HFFc6 (cell line): Measurements from ENCODE around the gene ZNF33B. TPM values are rescaled to one million over a fixed set of nuclear protein-coding genes. Genes with fewer than 3 reads are reported as not detected.
A peak's percentile ranks its signal among the peaks of the same experiment; 100 is the strongest.

Source experiments
- DNase-seq: peaks from one replicate; pipeline ENCODE4 v3.0.0-alpha.2; 2018
- H3K27ac Mint-ChIP-seq: 2 replicates; pipeline ENCODE4 v1.8.0; 2020; ENCODE audit warnings: mild to moderate bottlenecking, mixed read lengths
- H3K27me3 Mint-ChIP-seq: 2 replicates; pipeline ENCODE4 v1.8.0; 2021; ENCODE audit warnings: mild to moderate bottlenecking, moderate library complexity, mixed read lengths; ENCODE audit not compliant: insufficient read depth
- H3K36me3 Mint-ChIP-seq: 2 replicates; pipeline ENCODE4 v1.8.0; 2021; ENCODE audit warnings: low read depth, mixed read lengths
- H3K4me1 Mint-ChIP-seq: 2 replicates; pipeline ENCODE4 v1.8.0; 2020; ENCODE audit warnings: low read depth, mixed read lengths
- H3K4me3 Mint-ChIP-seq: 2 replicates; pipeline ENCODE4 v1.8.0; 2020; ENCODE audit warnings: mild to moderate bottlenecking, moderate library complexity, mixed read lengths
- H3K9me3 Mint-ChIP-seq: 2 replicates; pipeline ENCODE4 v1.8.0; 2020; ENCODE audit warnings: mild to moderate bottlenecking, mixed read lengths
- total RNA-seq, 6 experiments: library from RNA; stranded (reverse); fragmentation: NEBNext Ultra II Directional; extraction: Animal tissue kit (Norgen Biotek cat#: 25700); gene quantifications; 2 replicates in 1 of 6; 3 replicates in 5 of 6; pipeline ENCODE4 v1.2.3, GENCODE V29; 2021
- TF ChIP-seq, protein P1 (sequence below): fragments of 200-600 bp; sonication (generic); IDR thresholded peaks from 2 replicates; pipeline ENCODE4 v1.5.0; 2021; ENCODE audit warnings: antibody characterized with exemption, mild to moderate bottlenecking

Gene ZNF33B
- total RNA-seq, 6 experiments from 2014 or later = 6.7 to 10.1 (median 8.5) TPM

DNA sequence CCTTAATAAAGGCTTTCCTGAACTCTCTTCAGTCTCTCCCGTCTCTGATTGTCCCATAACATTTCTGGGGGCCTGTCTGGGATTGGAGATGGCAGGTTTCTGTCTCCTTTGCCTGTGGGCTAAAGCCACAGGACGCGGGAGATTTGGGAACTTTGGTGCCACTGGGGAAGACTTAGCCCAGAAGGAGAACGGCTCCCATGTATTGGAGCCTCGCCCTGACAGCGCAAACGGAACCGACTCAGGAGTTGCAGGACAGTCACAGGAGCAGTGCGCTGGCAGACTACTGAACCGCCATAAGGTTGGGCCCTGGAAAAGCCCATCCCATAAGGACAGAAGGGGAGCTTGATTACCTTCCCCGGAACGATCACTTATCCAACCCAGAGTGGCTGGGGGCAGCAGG lies 7.1 kb upstream of the ZNF33B start:
- H3K27ac Mint-ChIP-seq = no peak overlapping the region
- DNase-seq = no peak
- H3K36me3 Mint-ChIP-seq = no peaks in the 10 kb centered on the region
- TF ChIP-seq, protein P1, sequence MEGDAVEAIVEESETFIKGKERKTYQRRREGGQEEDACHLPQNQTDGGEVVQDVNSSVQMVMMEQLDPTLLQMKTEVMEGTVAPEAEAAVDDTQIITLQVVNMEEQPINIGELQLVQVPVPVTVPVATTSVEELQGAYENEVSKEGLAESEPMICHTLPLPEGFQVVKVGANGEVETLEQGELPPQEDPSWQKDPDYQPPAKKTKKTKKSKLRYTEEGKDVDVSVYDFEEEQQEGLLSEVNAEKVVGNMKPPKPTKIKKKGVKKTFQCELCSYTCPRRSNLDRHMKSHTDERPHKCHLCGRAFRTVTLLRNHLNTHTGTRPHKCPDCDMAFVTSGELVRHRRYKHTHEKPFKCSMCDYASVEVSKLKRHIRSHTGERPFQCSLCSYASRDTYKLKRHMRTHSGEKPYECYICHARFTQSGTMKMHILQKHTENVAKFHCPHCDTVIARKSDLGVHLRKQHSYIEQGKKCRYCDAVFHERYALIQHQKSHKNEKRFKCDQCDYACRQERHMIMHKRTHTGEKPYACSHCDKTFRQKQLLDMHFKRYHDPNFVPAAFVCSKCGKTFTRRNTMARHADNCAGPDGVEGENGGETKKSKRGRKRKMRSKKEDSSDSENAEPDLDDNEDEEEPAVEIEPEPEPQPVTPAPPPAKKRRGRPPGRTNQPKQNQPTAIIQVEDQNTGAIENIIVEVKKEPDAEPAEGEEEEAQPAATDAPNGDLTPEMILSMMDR = no peak
- H3K4me3 Mint-ChIP-seq = no peak overlapping the region
- H3K27me3 Mint-ChIP-seq = peaks cover 9% of the 10 kb centered on the region
- no peaks in the 10 kb centered on the region for H3K9me3 Mint-ChIP-seq
- no peaks in the 10 kb centered on the region for H3K4me1 Mint-ChIP-seq

DNA sequence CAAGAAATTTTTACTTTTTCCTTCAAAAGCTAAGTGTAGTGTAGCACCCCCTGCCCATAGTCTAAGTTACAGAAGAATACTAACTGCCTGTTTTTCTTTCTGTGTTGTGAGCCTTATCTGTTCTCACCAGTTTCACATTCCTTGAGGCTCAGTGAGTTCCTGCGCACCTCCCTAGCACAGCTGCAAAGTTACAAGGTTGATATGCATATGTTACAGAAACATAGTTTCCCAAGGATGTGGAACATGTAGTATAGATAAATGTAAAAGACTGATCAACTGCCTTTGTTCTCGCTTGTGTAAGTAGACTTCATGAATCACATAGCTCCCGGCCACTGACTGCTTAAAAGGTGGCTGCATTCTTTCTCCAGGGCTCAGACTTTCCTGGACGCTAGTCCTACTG lies 6.7 kb upstream of the ZNF33B start:
- DNase-seq = no peak
- Mint-ChIP-seq H3K9me3 (no peaks in the 10 kb centered on the region), H3K4me3 (no peak overlapping the region), H3K36me3 (no peaks in the 10 kb centered on the region), H3K27ac (no peak overlapping the region), H3K27me3 (peaks cover 9% of the 10 kb centered on the region), H3K4me1 (no peaks in the 10 kb centered on the region)
- TF ChIP-seq, protein P1 = no peak

DNA sequence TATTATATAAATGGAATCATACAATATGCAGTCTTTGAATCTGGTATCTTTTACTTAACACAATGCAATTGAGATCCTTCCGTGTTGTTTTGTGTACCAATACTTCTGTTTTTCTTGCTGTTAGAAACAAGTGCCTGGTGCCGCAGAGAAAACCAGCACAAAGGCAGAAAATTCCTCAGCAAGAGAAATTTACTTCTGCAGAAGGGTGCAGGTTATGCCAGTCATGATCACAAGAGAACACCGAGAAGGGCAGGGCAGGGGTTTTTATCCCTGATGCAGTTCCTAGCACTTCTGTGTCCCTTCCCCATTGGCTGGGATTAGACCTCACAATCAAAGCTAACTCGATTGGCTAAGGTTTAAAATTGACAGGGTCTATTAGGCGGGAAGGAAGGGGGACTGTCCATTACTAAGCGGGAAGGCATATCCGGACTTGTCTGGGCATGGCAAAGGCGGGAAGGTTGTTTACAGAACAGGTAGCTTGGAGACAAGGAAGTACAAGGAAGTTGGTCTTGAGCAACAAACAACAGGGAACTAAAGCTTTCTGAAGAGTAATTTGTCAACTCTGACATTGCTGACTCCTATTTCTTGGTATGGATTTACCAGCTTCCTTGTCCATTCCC lies 2.4 kb upstream of the ZNF33B start:
- H3K27me3 Mint-ChIP-seq = peaks cover 2% of the 10 kb centered on the region
- TF ChIP-seq, protein P1 = no peak
- H3K36me3 Mint-ChIP-seq = 0 out of 2 replicates have a peak, but pooled peaks cover 4% of the 10 kb centered on the region
- peaks cover 19% of the 10 kb centered on the region for H3K4me1 Mint-ChIP-seq
- H3K27ac Mint-ChIP-seq = no peak overlapping the region
- no peak for DNase-seq
- no peak overlapping the region for H3K4me3 Mint-ChIP-seq
- H3K9me3 Mint-ChIP-seq = no peaks in the 10 kb centered on the region

DNA sequence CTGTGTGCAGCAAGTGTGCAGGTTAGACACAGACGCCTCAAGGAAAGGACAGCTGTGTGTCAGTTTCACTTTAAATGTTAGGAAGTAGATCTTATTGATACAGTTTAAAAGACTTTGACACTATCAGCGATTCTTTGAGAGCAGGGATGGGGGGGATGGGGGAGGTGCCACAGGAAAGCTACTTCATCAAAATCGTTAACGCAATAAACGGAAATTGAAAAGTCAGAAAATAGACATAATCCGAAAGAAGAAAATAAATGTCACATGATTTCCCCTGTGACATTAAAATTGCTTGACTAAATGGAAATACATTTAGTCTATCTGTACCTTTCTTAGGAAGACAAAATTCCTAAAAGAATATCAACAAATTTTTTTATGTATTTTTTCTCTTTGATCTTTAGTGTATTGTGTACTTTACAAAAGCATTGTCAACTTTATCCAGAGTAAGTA lies 476 bp upstream of the ZNF33B start:
- TF ChIP-seq, protein P1 = no peak
- Mint-ChIP-seq H3K9me3 (no peaks in the 10 kb centered on the region), H3K27me3 (no peaks in the 10 kb centered on the region; the same call in 1 of the 2 replicates), H3K4me3 (peak overlapping the region; percentile 92), H3K27ac (peak overlapping the region; percentile 89), H3K36me3 (0 out of 2 replicates have a peak, but pooled peaks cover 4% of the 10 kb centered on the region), H3K4me1 (peaks cover 19% of the 10 kb centered on the region)
- DNase-seq = no peak

DNA sequence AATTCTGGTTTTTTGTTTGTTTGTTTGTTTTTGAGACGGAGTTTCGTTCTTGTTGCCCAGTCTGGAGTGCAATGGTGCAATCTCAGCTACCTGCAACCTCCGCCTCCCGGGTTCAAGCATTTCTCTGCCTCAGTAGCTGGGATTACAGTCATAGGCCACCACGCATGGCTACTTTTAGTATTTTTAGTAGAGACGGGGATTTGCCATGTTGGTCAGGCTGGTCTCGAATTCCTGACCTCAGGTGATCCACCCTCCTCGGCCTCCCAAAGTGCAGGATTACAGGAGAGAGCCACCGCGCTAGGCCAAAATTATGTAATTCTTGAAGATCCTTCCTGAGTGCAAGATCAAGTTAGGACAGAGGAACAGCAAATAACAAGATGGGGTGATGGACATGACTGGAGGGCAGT lies 719 bp downstream of the ZNF33B start:
- no peaks in the 10 kb centered on the region; the same call in 1 of the 2 replicates for H3K27me3 Mint-ChIP-seq
- 0 out of 2 replicates have a peak, but pooled peaks cover 4% of the 10 kb centered on the region for H3K36me3 Mint-ChIP-seq
- H3K27ac Mint-ChIP-seq = peak overlapping the region; percentile 89
- H3K9me3 Mint-ChIP-seq = no peaks in the 10 kb centered on the region
- no peak for DNase-seq
- TF ChIP-seq, protein P1 = no peak
- peak overlapping the region; percentile 92 for H3K4me3 Mint-ChIP-seq
- H3K4me1 Mint-ChIP-seq = peaks cover 19% of the 10 kb centered on the region
